KOPT-K1 (cell line): ENCODE measurements around the gene ARHGAP15.

Source experiments
- H3K27ac ChIP-seq: fragments of 200-600 bp; sonication (generic); 2 replicates; pipeline ENCODE4 v1.5.1; 2016; ENCODE audit warnings: antibody characterized with exemption, mild to moderate bottlenecking, low read depth, low read length; ENCODE audit not compliant: poor library complexity, severe bottlenecking
- H3K36me3 ChIP-seq: fragments of 200-600 bp; sonication (generic); 2 replicates; pipeline ENCODE4 v1.5.1; 2017; ENCODE audit warnings: antibody characterized with exemption, mild to moderate bottlenecking, low read length, moderate library complexity; ENCODE audit not compliant: insufficient read depth
- H3K9me3 ChIP-seq: fragments of 200-600 bp; sonication (generic); 2 replicates; pipeline ENCODE4 v1.5.1; 2017; ENCODE audit warnings: antibody characterized with exemption, low read length, mild to moderate bottlenecking; ENCODE audit not compliant: insufficient read depth, poor library complexity, severe bottlenecking

ARHGAP15 gene

DNA sequence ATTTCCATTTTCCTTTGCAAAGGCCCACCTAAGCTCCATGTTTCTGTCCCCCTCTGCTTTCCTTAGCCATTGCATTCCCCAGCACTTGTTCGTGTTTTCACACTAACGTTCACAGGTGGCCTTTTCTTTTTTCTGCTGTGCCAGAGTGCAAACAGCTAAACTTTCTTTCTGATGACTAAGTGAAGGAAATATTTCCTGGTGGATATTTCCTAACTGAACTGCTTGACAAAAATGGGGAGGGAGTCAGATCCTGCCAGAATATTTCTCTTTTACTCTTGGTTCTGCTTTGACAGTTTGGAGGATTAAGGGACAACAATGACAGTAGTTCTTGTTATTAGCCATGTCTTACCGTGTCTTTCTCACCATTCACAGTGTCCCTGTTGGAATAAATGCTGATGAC is 344.0 kb downstream of the ARHGAP15 start:
- H3K27ac ChIP-seq = no peak overlapping the region
- H3K9me3 ChIP-seq = no peaks in the 10 kb centered on the region
- H3K36me3 ChIP-seq = peaks cover 6% of the 10 kb centered on the region; the same call in 1 of the 2 replicates

DNA sequence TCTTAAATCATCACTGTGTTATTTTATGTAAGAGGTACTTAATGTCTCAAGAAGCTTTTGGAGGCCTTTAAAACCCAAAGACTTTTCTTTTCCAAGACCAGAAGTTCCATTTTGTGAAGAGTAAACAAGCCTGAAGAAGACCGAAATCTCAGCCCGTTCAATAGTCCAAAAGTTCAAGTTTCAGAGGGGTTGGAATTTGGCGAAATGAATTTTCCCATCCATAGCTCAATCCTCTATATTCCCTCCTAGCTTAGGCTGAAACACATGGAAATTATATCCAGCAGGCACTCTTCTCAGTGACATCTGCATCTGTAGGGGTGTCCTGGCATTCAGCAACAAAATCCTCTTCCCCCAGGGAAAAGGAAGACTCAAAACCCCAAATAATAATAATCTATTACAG is 344.6 kb downstream of the ARHGAP15 start:
- H3K9me3 ChIP-seq = no peaks in the 10 kb centered on the region
- peaks cover 6% of the 10 kb centered on the region; the same call in 1 of the 2 replicates for H3K36me3 ChIP-seq
- H3K27ac ChIP-seq = no peak overlapping the region

DNA sequence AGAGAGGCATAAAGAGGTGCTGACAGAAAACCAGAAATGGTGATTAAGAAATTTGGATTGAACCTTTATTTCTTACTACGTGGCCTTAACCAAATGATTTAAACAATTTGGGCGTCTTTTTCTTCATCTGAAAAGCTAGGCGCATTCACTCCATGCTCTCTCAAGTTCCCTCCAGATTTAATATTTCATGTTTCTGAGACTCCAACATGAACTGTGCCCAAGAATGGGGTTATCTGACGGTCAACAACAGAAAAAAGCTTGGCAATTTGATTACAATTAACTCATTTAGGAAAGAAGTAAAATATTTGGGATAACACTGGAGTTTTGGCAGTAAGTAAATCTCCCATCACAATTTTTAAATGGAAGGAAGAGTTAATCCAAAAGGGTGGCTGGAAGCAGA is 345.4 kb downstream of the ARHGAP15 start:
- Histone ChIP-seq H3K36me3 (peaks cover 6% of the 10 kb centered on the region; the same call in 1 of the 2 replicates), H3K27ac (no peak overlapping the region), H3K9me3 (no peaks in the 10 kb centered on the region)

DNA sequence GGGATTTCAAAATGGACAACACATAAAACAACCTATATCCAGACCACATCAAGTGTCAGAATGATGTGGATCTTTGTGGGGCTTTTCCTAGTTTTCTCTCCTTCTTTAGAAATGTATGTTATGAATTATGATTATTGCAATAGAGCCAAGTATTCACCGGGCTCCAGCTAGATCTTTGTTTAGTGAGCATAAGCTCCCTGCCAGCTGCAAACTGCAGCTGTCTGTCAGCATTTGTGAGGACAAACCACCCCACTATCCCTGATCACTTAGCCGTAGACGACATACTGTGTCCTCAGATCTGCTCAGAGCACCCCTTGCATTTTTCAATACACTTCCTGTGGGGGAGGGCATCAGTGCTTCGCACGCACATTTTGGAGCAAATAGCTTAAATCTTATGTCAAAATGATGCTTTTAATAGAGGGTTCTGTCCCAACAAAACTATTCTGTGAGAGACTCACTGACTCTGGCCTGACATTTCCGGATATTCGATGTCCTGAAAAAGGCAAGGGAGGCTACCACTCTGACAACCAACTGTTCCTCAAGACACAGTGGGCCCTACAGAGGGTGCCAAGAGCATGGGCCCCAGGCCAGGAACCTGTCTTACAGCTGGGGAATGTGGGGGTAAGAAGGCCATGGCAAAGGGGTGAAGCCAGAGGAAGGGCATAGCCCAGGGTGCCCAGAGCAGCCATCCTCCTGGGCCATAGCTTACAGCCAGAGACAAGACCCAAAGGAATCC is 346.0 kb downstream of the ARHGAP15 start:
- H3K36me3 ChIP-seq = peaks cover 6% of the 10 kb centered on the region; the same call in 1 of the 2 replicates
- H3K9me3 ChIP-seq = no peaks in the 10 kb centered on the region
- H3K27ac ChIP-seq = no peak overlapping the region

DNA sequence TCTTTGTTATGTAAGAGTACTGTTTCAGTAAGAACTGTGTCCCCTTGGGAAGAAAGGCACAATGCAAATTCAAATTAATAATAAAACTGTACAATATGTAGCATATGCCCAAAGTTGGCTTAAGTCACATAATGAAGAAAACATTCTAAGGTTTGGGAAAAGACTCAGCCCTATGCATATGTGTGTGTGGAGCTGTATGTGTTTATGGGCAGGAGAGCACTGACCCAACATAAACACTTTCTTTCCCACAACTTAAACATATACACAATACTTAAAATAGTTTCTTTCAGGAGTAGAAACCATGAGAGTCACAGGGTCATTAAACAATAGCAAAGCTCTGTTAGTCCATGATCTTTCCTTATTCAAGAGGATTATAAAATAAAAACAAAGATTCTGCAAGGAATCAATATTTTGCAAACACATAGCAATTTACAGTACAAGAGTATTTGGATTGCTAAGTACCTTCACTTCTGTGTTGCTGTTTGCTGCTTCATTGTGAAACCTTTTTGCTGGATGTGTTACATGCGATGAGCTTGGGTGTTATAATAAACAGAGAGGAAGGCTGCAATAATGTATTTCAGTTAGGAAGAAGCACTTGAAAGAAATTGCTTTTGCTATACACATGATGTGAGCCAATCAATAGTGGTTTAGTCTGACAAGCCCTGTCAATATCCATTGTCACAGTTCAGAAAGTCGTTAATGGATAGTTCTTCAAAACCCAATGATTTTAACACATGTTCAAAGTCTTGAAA is 347.3 kb downstream of the ARHGAP15 start:
- no peak overlapping the region for H3K27ac ChIP-seq
- peaks cover 6% of the 10 kb centered on the region; the same call in 1 of the 2 replicates for H3K36me3 ChIP-seq
- H3K9me3 ChIP-seq = no peaks in the 10 kb centered on the region

DNA sequence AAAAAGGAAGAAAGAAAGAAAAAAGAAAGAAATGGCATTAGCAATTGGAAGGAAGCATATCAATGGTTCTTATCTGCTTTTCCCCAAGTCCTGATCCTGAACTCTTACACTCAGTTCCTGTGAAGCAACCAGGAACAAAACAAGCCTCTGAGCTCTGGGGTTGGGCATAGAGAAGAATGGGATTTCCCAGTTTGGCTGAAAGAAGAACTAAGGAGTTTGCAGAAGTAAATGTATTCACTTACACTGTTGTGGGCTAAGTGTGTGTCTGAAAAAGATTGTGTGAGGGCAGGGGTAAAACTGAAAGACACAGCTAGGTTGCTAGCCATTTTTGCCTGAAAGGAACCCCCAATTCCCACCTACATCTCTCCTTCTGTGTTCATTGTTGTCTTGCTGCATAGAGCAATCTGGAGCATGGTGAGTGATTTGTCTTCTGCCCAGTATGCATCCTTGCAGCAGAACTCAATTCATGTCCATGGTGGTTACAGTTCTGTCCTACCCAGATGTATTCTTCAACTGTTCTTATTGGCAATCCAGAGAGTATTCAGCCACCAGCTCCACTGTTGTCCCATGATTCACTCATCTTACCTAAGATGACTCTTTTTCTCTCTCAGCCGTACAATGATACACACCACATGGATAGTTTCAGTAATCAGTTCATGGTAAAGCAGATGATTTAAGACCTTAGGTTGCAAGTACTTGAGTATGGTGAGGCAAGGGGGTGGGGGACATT is 348.7 kb downstream of the ARHGAP15 start:
- H3K27ac ChIP-seq = no peak overlapping the region
- H3K9me3 ChIP-seq = no peaks in the 10 kb centered on the region
- peaks cover 1% of the 10 kb centered on the region; the same call in 1 of the 2 replicates for H3K36me3 ChIP-seq

DNA sequence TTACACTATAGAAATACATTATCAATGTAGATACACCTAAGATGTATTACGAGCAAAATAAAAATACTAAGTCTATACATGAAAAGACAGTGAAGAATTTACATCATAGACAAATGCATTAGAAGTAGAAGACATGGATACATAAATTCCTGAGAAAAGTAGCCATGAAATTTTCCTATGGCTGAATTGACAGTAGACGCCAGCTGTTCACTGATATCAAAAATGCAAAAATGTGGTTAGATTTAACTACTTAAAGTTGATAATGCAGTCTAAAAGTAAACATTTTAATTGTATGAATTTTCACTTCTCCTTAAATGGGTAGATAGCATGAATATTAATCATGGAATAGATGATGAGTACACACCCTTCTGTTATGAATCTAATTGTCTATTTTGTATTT is 350.9 kb downstream of the ARHGAP15 start:
- no peaks in the 10 kb centered on the region for H3K9me3 ChIP-seq
- no peaks in the 10 kb centered on the region for H3K36me3 ChIP-seq

DNA sequence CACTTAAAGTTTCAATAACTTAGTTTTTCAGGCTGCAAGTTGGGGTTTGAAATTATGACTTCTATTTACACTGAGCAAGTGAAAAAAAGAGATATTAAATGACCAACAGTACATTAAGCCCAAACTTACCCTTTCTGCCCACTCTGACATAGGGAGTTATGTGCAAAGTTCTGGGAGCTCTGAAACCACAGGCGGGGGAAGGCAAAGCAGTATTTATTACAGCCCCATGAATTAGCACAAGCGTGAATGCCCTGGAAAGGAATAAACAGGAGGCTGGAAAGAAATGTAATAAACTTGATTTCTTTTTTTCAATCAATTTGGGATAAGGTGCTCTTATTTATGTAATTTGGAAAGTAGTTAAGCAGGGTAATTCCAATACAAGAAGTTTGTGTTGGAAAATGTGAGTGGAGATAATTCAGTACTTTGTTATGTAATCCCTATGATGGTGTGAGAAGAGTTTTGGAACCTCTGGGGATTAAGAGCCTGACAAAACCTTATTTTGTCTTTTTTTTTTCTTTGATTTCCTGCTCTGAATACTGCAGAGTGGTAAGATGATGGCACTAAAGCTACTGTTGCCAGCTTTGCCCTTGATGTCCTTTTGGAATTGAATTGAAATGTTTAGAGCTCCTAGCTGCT is 351.5 kb downstream of the ARHGAP15 start:
- no peak overlapping the region for H3K27ac ChIP-seq
- no peaks in the 10 kb centered on the region for H3K9me3 ChIP-seq
- no peaks in the 10 kb centered on the region for H3K36me3 ChIP-seq

More for the DNA sequence above, 350.9 kb downstream of the ARHGAP15 start:
- no peak overlapping the region for H3K27ac ChIP-seq

DNA sequence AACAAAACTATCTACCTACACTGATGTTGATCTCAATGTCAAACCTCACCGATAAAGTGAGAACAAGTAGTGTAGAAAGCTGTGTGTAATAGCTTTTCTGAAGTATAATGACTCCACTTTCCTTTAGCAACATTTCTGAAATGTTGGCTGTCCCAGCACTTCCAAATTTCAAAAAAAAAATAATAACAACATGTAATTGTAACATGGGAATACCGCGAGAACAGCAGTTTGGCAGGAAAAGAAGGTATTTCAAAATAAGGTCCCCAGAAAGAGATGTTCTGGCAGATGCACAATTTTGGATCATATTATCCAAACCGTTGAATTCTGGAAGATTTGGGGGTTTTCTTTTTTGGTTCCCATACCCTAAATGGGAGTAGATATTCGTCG is 352.0 kb downstream of the ARHGAP15 start:
- H3K9me3 ChIP-seq = no peaks in the 10 kb centered on the region
- H3K27ac ChIP-seq = no peak overlapping the region
- H3K36me3 ChIP-seq = no peaks in the 10 kb centered on the region

DNA sequence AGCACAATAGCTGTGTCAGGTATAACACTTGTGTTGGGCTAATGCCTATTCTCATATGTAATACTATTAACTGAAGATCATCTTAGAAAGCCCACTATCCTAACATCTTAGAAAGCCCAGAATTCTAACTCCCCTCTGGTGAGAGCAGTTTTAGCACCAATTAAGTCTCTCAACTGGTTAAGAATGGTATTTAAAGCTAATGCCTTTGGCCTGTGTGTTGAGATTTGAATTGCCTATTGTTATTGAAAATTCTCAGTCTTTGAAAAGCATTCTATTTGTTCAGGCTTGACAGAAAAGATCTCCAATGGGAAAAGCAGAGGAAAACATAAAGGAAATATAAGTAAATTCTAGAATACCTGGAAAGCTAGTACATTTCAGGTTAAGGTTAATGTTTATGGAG is 352.5 kb downstream of the ARHGAP15 start:
- Histone ChIP-seq H3K9me3 (no peaks in the 10 kb centered on the region), H3K36me3 (no peaks in the 10 kb centered on the region; the same call in 1 of the 2 replicates), H3K27ac (no peak overlapping the region)

DNA sequence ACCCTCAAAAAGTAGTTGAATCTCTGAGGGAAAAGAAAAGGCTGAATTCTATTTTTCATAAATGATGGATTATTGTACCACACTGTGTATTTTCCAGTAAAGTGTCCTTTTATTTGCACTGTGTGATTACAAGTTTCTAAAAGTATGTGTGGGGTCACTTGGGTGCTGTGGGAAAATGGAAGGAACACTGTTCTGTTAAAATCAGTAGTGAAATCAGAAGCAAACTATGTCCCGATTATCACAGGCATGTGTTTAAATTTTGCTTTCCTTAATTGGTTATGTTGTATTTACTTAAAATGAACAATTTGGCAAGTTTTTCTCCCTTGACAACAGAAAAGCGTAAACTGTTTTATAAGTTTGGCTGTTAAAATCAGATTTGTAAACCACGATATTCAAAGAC is 353.1 kb downstream of the ARHGAP15 start:
- Histone ChIP-seq H3K36me3 (peaks cover 4% of the 10 kb centered on the region; the same call in 1 of the 2 replicates), H3K27ac (no peak overlapping the region), H3K9me3 (no peaks in the 10 kb centered on the region)

DNA sequence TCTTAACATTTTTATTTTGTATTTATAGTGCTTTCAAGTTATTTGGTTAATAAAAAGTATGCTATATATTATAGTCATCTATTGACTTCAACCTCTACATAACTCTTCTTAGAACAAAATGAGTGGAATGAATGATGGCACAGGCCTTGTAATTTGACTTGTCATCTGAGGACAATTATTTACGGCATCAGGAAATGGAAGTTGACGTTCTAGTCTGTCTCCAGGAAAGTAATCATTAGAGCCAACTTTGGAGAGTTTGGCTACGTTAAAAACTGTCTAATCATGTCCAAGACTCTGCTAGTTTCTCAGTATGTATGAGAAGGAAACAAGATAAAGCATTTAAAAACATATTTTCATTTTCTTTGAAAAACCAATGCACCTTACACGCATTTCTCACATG is 353.6 kb downstream of the ARHGAP15 start:
- Histone ChIP-seq H3K9me3 (no peaks in the 10 kb centered on the region), H3K27ac (no peak overlapping the region), H3K36me3 (peaks cover 8% of the 10 kb centered on the region)

DNA sequence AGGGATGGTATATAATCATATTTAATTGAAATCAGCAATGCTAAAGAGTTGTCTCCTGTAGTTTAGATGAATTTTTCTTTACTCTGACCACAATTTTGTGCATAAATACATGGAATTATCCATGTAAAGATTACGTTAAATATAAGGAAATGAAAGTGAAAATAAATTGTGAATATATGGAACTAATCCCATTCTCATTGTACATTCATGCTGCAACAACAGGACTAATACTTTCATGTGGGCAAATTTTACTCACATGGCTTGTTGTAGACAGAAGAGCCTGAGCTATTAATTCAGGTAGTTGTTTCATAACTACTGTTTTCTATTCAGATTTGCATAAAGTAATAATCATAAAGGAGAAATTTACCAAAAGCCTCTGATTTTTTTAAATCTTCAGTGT is 357.8 kb downstream of the ARHGAP15 start:
- H3K9me3 ChIP-seq = peaks cover 6% of the 10 kb centered on the region

DNA sequence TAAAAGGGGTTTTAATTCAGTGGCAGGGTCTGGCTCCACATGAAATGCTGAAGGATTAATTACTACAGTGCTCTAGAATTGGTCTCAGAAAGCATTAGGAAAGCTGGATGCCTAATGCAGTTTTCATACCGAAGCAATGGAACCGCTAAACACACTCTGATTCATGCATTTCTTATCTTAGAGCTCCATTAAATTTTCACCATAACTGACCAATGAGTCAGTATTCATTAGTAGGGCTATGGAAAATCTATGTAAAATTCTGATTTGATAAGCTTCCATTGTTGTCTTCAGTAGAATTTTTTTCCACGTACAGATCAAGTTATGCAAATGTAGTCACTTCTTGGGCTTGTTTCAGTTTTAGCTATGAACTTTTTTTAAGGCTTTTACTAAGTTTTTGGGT is 359.9 kb downstream of the ARHGAP15 start:
- peaks cover 69% of the 10 kb centered on the region for H3K36me3 ChIP-seq
- H3K9me3 ChIP-seq = peaks cover 25% of the 10 kb centered on the region
- no peak overlapping the region for H3K27ac ChIP-seq

More for the DNA sequence above, 357.8 kb downstream of the ARHGAP15 start:
- no peak overlapping the region for H3K27ac ChIP-seq
- H3K36me3 ChIP-seq = peaks cover 49% of the 10 kb centered on the region

DNA sequence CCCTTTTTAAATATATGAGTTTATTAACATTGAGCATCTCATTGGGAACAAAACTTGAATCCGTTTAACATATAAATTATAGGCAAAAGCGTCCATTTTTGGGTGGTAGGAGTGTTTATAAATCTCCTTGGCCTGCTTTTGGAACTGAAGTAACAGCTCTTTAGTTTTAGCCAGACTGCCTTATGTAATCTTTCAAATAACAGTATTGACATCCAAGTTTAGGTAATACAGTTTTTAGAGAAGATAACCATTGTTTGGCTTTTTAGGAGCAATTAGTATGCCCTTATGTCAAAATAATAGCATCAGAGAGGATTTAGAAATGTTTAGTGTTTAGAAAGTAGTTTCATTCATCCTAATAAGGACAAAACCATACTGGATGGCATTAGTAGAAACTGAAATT is 361.9 kb downstream of the ARHGAP15 start:
- H3K27ac ChIP-seq = no peak overlapping the region
- peaks cover 25% of the 10 kb centered on the region for H3K9me3 ChIP-seq
- peaks cover 77% of the 10 kb centered on the region for H3K36me3 ChIP-seq
